IMR-90 (cell line): ENCODE measurements around the gene LAMA3.

Experiments
- BHLHE40 ChIP-seq: fragments of 150-350 bp; IDR thresholded peaks from 2 replicates; pipeline ENCODE4 v1.6.1; 2016; ENCODE audit warnings: mild to moderate bottlenecking, low read depth, low read length
- CEBPB ChIP-seq: IDR thresholded peaks from 2 replicates; pipeline ENCODE4 v1.6.1; 2012; ENCODE audit warnings: low read depth, low read length, improper control_type of control experiment
- CHD1 ChIP-seq: IDR thresholded peaks from 2 replicates; pipeline ENCODE4 v1.6.1; 2012; ENCODE audit warnings: low read depth, low read length, improper control_type of control experiment
- CTCF ChIP-seq: conservative IDR thresholded peaks from 2 replicates; pipeline ENCODE4 v1.5.1; 2012; ENCODE audit warnings: mild to moderate bottlenecking, low read depth, low read length, improper control_type of control experiment
- ELK1 ChIP-seq: fragments of 150-350 bp; IDR thresholded peaks from 2 replicates; pipeline ENCODE4 v1.6.1; 2016; ENCODE audit warnings: low read depth, mild to moderate bottlenecking, low read length, moderate library complexity, borderline replicate concordance
- FOS ChIP-seq: fragments of 150-350 bp; IDR thresholded peaks from 2 replicates; pipeline ENCODE4 v1.6.1; 2016; ENCODE audit warnings: low read depth, low read length
- MAFK ChIP-seq: IDR thresholded peaks from 2 replicates; pipeline ENCODE4 v1.6.1; 2012; ENCODE audit warnings: low read depth, low read length, improper control_type of control experiment
- MAZ ChIP-seq: IDR thresholded peaks from 2 replicates; pipeline ENCODE4 v1.6.1; 2012; ENCODE audit warnings: low read depth, mild to moderate bottlenecking, low read length, improper control_type of control experiment, moderate library complexity, borderline replicate concordance
- MXI1 ChIP-seq: IDR thresholded peaks from 2 replicates; pipeline ENCODE4 v1.6.1; 2012; ENCODE audit warnings: low read depth, mild to moderate bottlenecking, low read length, moderate library complexity, borderline replicate concordance
- POLR2A ChIP-seq: IDR thresholded peaks from 2 replicates; pipeline ENCODE4 v1.6.1; 2012; ENCODE audit warnings: mild to moderate bottlenecking, low read depth, low read length
- RAD21 ChIP-seq: IDR thresholded peaks from 2 replicates; pipeline ENCODE4 v1.6.1; 2012; ENCODE audit warnings: low read length, improper control_type of control experiment
- RCOR1 ChIP-seq: IDR thresholded peaks from 2 replicates; pipeline ENCODE4 v1.6.1; 2012; ENCODE audit warnings: mild to moderate bottlenecking, low read length, improper control_type of control experiment; ENCODE audit not compliant: insufficient replicate concordance
- SMC3 ChIP-seq: fragments of 150-350 bp; IDR thresholded peaks from 2 replicates; pipeline ENCODE4 v1.6.1; 2016; ENCODE audit warnings: low read depth, mild to moderate bottlenecking, antibody characterized with exemption, low read length, moderate library complexity
- USF2 ChIP-seq: fragments of 150-350 bp; IDR thresholded peaks from 2 replicates; pipeline ENCODE4 v1.6.1; 2017; ENCODE audit warnings: mild to moderate bottlenecking, antibody characterized with exemption, low read length, low read depth

- TF ChIP-seq MXI1 (no peak), POLR2A (no peak), USF2 (no peak), CTCF (no peak), RCOR1 (no peak), RAD21 (no peak), CHD1 (no peak), BHLHE40 (no peak), CEBPB (no peak), MAZ (no peak), SMC3 (no peak), MAFK (no peak), FOS (no peak), ELK1 (no peak)
Measured at GRCh38 chr18:23816740-23817139, 127.5 kb downstream of the LAMA3 start.
